SK-N-SH treated with all-trans-retinoic acid at 6 μM for 48 hours (cell line): ENCODE measurements around the gene LCN9.

Experiments used
- ATAC-seq: fragments of 200-7000 bp; cut with Tn5 transposase; 3 replicates; pipeline ENCODE4 v1.9.1; 2020; ENCODE audit warnings: mild to moderate bottlenecking, moderate library complexity
- CSDC2 ChIP-seq: fragments of 250-450 bp; sonication (Bioruptor Pico); IDR thresholded peaks from 2 replicates; pipeline ENCODE4 v1.5.0; 2020; ENCODE audit warnings: mild to moderate bottlenecking, moderate library complexity
- CSRNP3 ChIP-seq: fragments of 250-450 bp; sonication (Bioruptor Pico); IDR thresholded peaks from 2 replicates; pipeline ENCODE4 v1.5.1; 2021; ENCODE audit warnings: mild to moderate bottlenecking, moderate library complexity
- ESRRG ChIP-seq: fragments of 250-450 bp; sonication (Bioruptor Pico); IDR thresholded peaks from 2 replicates; pipeline ENCODE4 v1.6.1; 2021; ENCODE audit warnings: mild to moderate bottlenecking
- GLIS3 ChIP-seq: fragments of 250-450 bp; sonication (Bioruptor Pico); IDR thresholded peaks from 2 replicates; pipeline ENCODE4 v1.5.0; 2020; ENCODE audit warnings: mild to moderate bottlenecking, moderate library complexity
- OSR1 ChIP-seq: fragments of 250-450 bp; sonication (Bioruptor Pico); IDR thresholded peaks from 2 replicates; pipeline ENCODE4 v1.8.0; 2022; ENCODE audit warnings: moderate library complexity, mild to moderate bottlenecking, inconsistent platforms
- PATZ1 ChIP-seq: fragments of 250-450 bp; sonication (Bioruptor Pico); IDR thresholded peaks from 2 replicates; pipeline ENCODE4 v1.8.0; 2020; ENCODE audit warnings: mild to moderate bottlenecking, moderate library complexity, borderline replicate concordance
- POU6F1 ChIP-seq: fragments of 250-450 bp; sonication (Bioruptor Pico); IDR thresholded peaks from 2 replicates; pipeline ENCODE4 v1.8.0; 2021; ENCODE audit warnings: low read depth, mild to moderate bottlenecking, moderate library complexity, borderline replicate concordance
- PPARA ChIP-seq: fragments of 250-450 bp; sonication (Bioruptor Pico); IDR thresholded peaks from 2 replicates; pipeline ENCODE4 v1.5.0; 2020; ENCODE audit warnings: mild to moderate bottlenecking, borderline replicate concordance
- SNAI2 ChIP-seq: fragments of 250-450 bp; sonication (Bioruptor Pico); IDR thresholded peaks from 2 replicates; pipeline ENCODE4 v1.5.0; 2020; ENCODE audit warnings: mild to moderate bottlenecking, moderate library complexity
- TCF4 ChIP-seq: fragments of 250-450 bp; sonication (Bioruptor Pico); IDR thresholded peaks from 2 replicates; pipeline ENCODE4 v1.8.0; 2021; ENCODE audit warnings: mild to moderate bottlenecking, moderate library complexity, borderline replicate concordance
- TOX ChIP-seq: fragments of 250-450 bp; sonication (Bioruptor Pico); IDR thresholded peaks from 2 replicates; pipeline ENCODE4 v1.8.0; 2021; ENCODE audit warnings: mild to moderate bottlenecking, moderate library complexity, borderline replicate concordance
- TSHZ2 ChIP-seq: fragments of 250-450 bp; sonication (Bioruptor Pico); IDR thresholded peaks from 2 replicates; pipeline ENCODE4 v1.5.0; 2020; ENCODE audit warnings: mild to moderate bottlenecking, moderate library complexity
- ZC3H10 ChIP-seq: fragments of 250-450 bp; sonication (Bioruptor Pico); IDR thresholded peaks from 2 replicates; pipeline ENCODE4 v1.5.1; 2021; ENCODE audit warnings: mild to moderate bottlenecking, moderate library complexity
- ZFP3 ChIP-seq: fragments of 250-450 bp; sonication (Bioruptor Pico); IDR thresholded peaks from 2 replicates; pipeline ENCODE4 v1.5.0; 2020; ENCODE audit warnings: mild to moderate bottlenecking, moderate library complexity
- ZFP30 ChIP-seq: fragments of 450-650 bp; formaldehyde crosslinking; IDR thresholded peaks from 2 replicates; pipeline ENCODE4 v1.5.0; 2022; ENCODE audit warnings: mild to moderate bottlenecking, moderate library complexity
- ZNF565 ChIP-seq: fragments of 450-650 bp; formaldehyde crosslinking; conservative IDR thresholded peaks from 2 replicates; pipeline ENCODE4 v1.5.0; 2020; ENCODE audit warnings: low read depth, mild to moderate bottlenecking, moderate library complexity
- ZNF70 ChIP-seq: fragments of 450-650 bp; formaldehyde crosslinking; IDR thresholded peaks from 2 replicates; pipeline ENCODE4 v1.5.0; 2020; ENCODE audit warnings: mild to moderate bottlenecking, moderate library complexity
- ZNF8 ChIP-seq: fragments of 450-650 bp; formaldehyde crosslinking; IDR thresholded peaks from 2 replicates; pipeline ENCODE4 v1.5.0; 2020; ENCODE audit warnings: mild to moderate bottlenecking, moderate library complexity

LCN9 gene

GRCh38 chr9:135707252-135708138 lies 44.4 kb downstream of the LCN9 start:
- TF ChIP-seq CSRNP3 (no peak), ZNF565 (CRISPR knock-in tag) (no peak), PPARA (CRISPR knock-in tag) (no peak), GLIS3 (CRISPR knock-in tag) (no peak), POU6F1 (CRISPR knock-in tag) (no peak)
- ATAC-seq = no peak

GRCh38 chr9:135708164-135708563 lies 45.1 kb downstream of the LCN9 start:
- ATAC-seq = no peak
- TF ChIP-seq CSDC2 (CRISPR knock-in tag) (no peak), ZNF8 (CRISPR knock-in tag) (no peak)

GRCh38 chr9:135711391-135711790 lies 48.3 kb downstream of the LCN9 start:
- TF ChIP-seq TSHZ2 (CRISPR knock-in tag) (no peak), CSDC2 (CRISPR knock-in tag) (no peak), ZNF8 (CRISPR knock-in tag) (no peak), TCF4 (no peak), ZNF70 (CRISPR knock-in tag) (no peak), ZC3H10 (no peak)
- ATAC-seq = no peak

- no peak for TF ChIP-seq POU6F1 (CRISPR knock-in tag)
- no peak for TF ChIP-seq PATZ1 (CRISPR knock-in tag)
- TF ChIP-seq ZC3H10 = no peak
- no peak for TF ChIP-seq PPARA (CRISPR knock-in tag)
- TF ChIP-seq ZFP3 (CRISPR knock-in tag) = no peak
- no peak for TF ChIP-seq ESRRG
- TF ChIP-seq TOX (CRISPR knock-in tag) = no peak
- no peak for TF ChIP-seq TCF4
- no peak for TF ChIP-seq OSR1 (CRISPR knock-in tag)
- TF ChIP-seq ZNF565 (CRISPR knock-in tag) = no peak
- TF ChIP-seq ZNF70 (CRISPR knock-in tag) = no peak
- TF ChIP-seq ZFP30 (CRISPR knock-in tag) = no peak
- no peak for TF ChIP-seq SNAI2 (CRISPR knock-in tag)
- no peak for TF ChIP-seq GLIS3 (CRISPR knock-in tag)
- ATAC-seq = no peak
Observed at GRCh38 chr9:135711881-135712280, 48.8 kb downstream of the LCN9 start.
